ENCODE results near the gene FADS3. TPM values are rescaled to one million over a fixed set of nuclear protein-coding genes. Genes with fewer than 3 reads are reported as not detected.

Gene FADS3
- total RNA-seq, 1 experiment from 2014 or later = 67.9 TPM

DNA sequence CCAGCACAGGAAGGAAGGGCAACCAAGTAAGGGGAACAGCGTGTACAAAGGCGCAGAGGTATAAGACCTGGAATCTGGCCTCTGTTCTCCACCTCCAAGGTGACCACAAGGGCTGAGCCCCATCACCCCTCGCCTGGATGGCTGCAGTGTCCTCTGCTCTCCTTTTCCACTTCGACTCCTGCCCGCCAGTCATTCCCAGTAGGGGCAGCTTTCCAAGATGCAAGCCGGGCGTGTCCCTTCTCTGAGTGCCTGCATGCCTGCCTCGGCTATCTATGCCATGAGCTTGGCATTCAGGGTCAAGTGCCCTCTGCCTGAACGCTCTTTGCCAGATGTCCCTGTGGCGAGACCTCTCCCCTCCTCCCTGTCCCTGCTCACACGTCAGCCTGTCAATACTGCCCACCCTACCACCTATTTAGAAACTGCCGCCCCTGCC is 17.0 kb downstream of the FADS3 start:
- Histone ChIP-seq H3K4me3 (ENCODE audit: low read length) (no peak overlapping the region), H3K9me3 (ENCODE audit: low read length) (no peaks in the 10 kb centered on the region), H3K4me2 (ENCODE audit: low read length) (no peak overlapping the region), H3K27me3 (ENCODE audit: low read length) (no peaks in the 10 kb centered on the region), H3K27ac (ENCODE audit: low read length) (no peak overlapping the region), H3K79me2 (ENCODE audit: low read length) (no peaks in the 10 kb centered on the region), H3K36me3 (ENCODE audit: low read depth, low read length) (no peaks in the 10 kb centered on the region), H3K9me2 (replicated peaks; ENCODE audit: low read length) (no peaks in the 10 kb centered on the region), H3K4me1 (ENCODE audit: insufficient read depth, low read length) (peaks cover 3% of the 10 kb centered on the region; the same call in 1 of the 2 replicates), H2AFZ (ENCODE audit: low read length) (no peak overlapping the region), H3K9ac (ENCODE audit: low read length) (no peak overlapping the region), H4K20me1 (ENCODE audit: low read length) (no peaks in the 10 kb centered on the region), H3F3A (ENCODE audit: low read length, unreplicated experiment) (no peaks in the 10 kb centered on the region)
- DNase-seq = peak; percentile 29
- ChIA-PET POLR2A (ENCODE audit: unreplicated experiment) (no interaction called here), CTCF (interaction anchor here (1.1 kb wide), 1 partner anchor 207 kb away, joined by 5 read pairs; no protein-coding TSS in a partner anchor)
- BruUV-seq (replicated peaks) = no TSS peak
- ATAC-seq = no peak
- intact Hi-C loops (cut with micrococcal nuclease) = loop anchor here (10.0 kb wide), 1 partner anchor 330 kb away; the partner anchor contains the start of gene SCGB2A1
- TF ChIP-seq EZH2phosphoT487 (IDR thresholded peaks at IDR 0.05; ENCODE audit: borderline replicate concordance, low read length) (no peak), EZH2 (IDR thresholded peaks at IDR 0.05; ENCODE audit: low read length, unreplicated experiment) (no peak)
- TF ChIP-seq, protein P1, sequence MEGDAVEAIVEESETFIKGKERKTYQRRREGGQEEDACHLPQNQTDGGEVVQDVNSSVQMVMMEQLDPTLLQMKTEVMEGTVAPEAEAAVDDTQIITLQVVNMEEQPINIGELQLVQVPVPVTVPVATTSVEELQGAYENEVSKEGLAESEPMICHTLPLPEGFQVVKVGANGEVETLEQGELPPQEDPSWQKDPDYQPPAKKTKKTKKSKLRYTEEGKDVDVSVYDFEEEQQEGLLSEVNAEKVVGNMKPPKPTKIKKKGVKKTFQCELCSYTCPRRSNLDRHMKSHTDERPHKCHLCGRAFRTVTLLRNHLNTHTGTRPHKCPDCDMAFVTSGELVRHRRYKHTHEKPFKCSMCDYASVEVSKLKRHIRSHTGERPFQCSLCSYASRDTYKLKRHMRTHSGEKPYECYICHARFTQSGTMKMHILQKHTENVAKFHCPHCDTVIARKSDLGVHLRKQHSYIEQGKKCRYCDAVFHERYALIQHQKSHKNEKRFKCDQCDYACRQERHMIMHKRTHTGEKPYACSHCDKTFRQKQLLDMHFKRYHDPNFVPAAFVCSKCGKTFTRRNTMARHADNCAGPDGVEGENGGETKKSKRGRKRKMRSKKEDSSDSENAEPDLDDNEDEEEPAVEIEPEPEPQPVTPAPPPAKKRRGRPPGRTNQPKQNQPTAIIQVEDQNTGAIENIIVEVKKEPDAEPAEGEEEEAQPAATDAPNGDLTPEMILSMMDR (conservative IDR thresholded peaks at IDR 0.05; ENCODE audit: low read depth, low read length) = no peak; the same call in 1 of the 2 replicates

DNA sequence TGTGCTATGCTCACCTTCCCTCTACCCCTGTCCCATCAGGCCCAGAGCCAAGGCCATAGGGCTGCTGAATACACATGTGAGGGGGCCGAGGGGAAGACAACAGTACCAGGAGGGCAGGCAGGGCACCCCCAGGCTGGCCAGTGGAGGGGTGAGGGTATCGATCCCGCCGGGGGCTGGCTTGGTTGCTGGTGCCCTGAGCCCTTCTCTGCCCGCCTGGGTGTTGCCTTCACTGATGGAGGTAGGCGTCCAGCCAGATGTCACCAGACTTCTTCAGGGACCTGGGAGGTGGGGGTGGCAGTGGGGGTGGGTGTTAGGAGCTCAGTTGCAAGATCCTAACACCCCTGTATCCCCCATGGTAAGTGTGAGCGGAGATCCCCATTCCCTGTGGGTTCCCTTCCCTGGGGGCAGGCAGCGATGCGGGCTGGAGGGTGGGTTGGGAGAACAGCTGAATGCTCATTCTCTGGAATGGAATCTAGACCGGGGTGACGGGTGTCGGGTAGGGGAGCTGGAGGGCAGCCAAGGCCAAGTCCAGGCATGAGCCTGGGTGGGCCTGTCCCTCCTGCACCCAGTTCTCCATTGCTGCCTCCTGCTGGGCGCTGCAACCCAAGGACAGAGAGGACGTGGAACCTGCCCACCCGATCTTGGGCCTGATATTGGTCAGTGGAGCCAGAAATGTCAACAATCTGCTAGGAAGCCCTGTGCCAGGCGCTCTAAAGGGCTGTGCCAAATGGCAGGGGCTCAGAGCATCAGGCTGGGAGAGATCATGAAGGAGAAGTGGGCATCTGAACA is 17.6 kb downstream of the FADS3 start:
- no peaks in the 10 kb centered on the region for H3F3A ChIP-seq (ENCODE audit: low read length, unreplicated experiment)
- BruUV-seq (replicated peaks) = no TSS peak
- no peak overlapping the region for H3K9ac ChIP-seq (ENCODE audit: low read length)
- peaks cover 3% of the 10 kb centered on the region; the same call in 1 of the 2 replicates for H3K4me1 ChIP-seq (ENCODE audit: insufficient read depth, low read length)
- ChIA-PET POLR2A (ENCODE audit: unreplicated experiment) (no interaction called here), CTCF (interaction anchor here (1.1 kb wide), 1 partner anchor 208 kb away, joined by 5 read pairs; no protein-coding TSS in a partner anchor)
- intact Hi-C loops (cut with micrococcal nuclease) = loop anchor here (10.0 kb wide), 1 partner anchor 331 kb away; the partner anchor contains the start of gene SCGB2A1
- no peak overlapping the region for H3K4me2 ChIP-seq (ENCODE audit: low read length)
- DNase-seq = no peak
- H3K9me3 ChIP-seq (ENCODE audit: low read length) = no peaks in the 10 kb centered on the region
- no peaks in the 10 kb centered on the region for H3K9me2 ChIP-seq (replicated peaks; ENCODE audit: low read length)
- H3K36me3 ChIP-seq (ENCODE audit: low read depth, low read length) = no peaks in the 10 kb centered on the region
- H3K27ac ChIP-seq (ENCODE audit: low read length) = no peak overlapping the region
- H4K20me1 ChIP-seq (ENCODE audit: low read length) = no peaks in the 10 kb centered on the region
- H2AFZ ChIP-seq (ENCODE audit: low read length) = no peak overlapping the region
- H3K79me2 ChIP-seq (ENCODE audit: low read length) = no peaks in the 10 kb centered on the region
- no peaks in the 10 kb centered on the region for H3K27me3 ChIP-seq (ENCODE audit: low read length)
- H3K4me3 ChIP-seq (ENCODE audit: low read length) = no peak overlapping the region
- ATAC-seq = no peak
- TF ChIP-seq EZH2 (IDR thresholded peaks at IDR 0.05; ENCODE audit: low read length, unreplicated experiment) = no peak
- TF ChIP-seq, protein P1 (conservative IDR thresholded peaks at IDR 0.05; ENCODE audit: low read depth, low read length) = 0 out of 2 replicates have a peak, but pooled peaks have one; percentile 20
